A549 (cell line): ENCODE measurements around the gene PIWIL4. TPM values are rescaled to one million over a fixed set of nuclear protein-coding genes. Genes with fewer than 3 reads are reported as not detected.

Experiments used
- ATAC-seq, 2 experiments: fragments of 200-7000 bp in 1 of 2; fragments of >200 bp in 1 of 2; cut with Nextera tagmentation in 1 of 2; cut with Tn5 transposase in 1 of 2; 3 replicates each; pipeline versions ENCODE4 v1.8.0 to v1.9.1; 2018 to 2020; ENCODE audit warnings: mild to moderate bottlenecking in 1 of 2, moderate library complexity in 1 of 2
- CTCF ChIA-PET: fragments of 300-600 bp; sonication (Branson Sonifier 250); formaldehyde crosslinking; extraction: SDS; loops from one replicate; lab custom pipeline; 2021; ENCODE audit warnings: antibody characterized with exemption, inconsistent platforms; lab: Yijun Ruan, JAX
- POLR2A ChIA-PET: fragments of 350-600 bp; formaldehyde crosslinking; extraction: SDS; loops from one replicate; lab custom pipeline; 2021; ENCODE audit warnings: antibody characterized with exemption, inconsistent platforms; lab: Yijun Ruan, JAX
- DNase-seq, 2 experiments: peaks; one replicate each; pipeline versions ENCODE4 v3.0.0 to v3.0.0-alpha.2; 2011 to 2016; ENCODE audit warnings: low read depth in 1 of 2, low spot score in 1 of 2
- FAIRE-seq: peaks from 2 replicates; lab custom pipeline; 2011; peaks lifted over from hg19 to GRCh38; lab: Jason Lieb, UNC
- H3K27ac ChIP-seq, 2 experiments: fragments of >200 bp; sonication (Bioruptor Twin); formaldehyde crosslinking; 3 replicates each; pipeline ENCODE4 v1.5.1; 2016 to 2017
- H3K4me1 ChIP-seq: fragments of >200 bp; sonication (Bioruptor Twin); formaldehyde crosslinking; 3 replicates; pipeline ENCODE4 v1.6.1; 2016
- H3K4me2 ChIP-seq: fragments of >200 bp; sonication (Bioruptor Twin); formaldehyde crosslinking; 3 replicates; pipeline ENCODE4 v1.6.1; 2016
- H3K4me3 ChIP-seq: fragments of >200 bp; sonication (Bioruptor Twin); formaldehyde crosslinking; 3 replicates; pipeline ENCODE4 v1.5.1; 2016
- H3K9me3 ChIP-seq: fragments of >200 bp; sonication (Bioruptor Twin); formaldehyde crosslinking; 3 replicates; pipeline ENCODE4 v1.6.1; 2016
- ATOH8 ChIP-seq: fragments of 250-450 bp; sonication (Bioruptor Pico); IDR thresholded peaks from 2 replicates; pipeline ENCODE4 v1.5.0; 2020; ENCODE audit warnings: low read depth, mild to moderate bottlenecking, moderate library complexity
- BCL3 ChIP-seq: fragments of >200 bp; sonication (Bioruptor Twin); formaldehyde crosslinking; IDR thresholded peaks from 3 replicates; pipeline ENCODE4 v1.6.1; 2016
- CBX2 ChIP-seq: fragments of 200-600 bp; sonication (generic); IDR thresholded peaks from 2 replicates; pipeline ENCODE4 v1.6.1; 2016; ENCODE audit warnings: low read depth, mild to moderate bottlenecking, borderline replicate concordance
- CHD4 ChIP-seq: fragments of 200-600 bp; sonication (generic); IDR thresholded peaks from 2 replicates; pipeline ENCODE4 v1.6.1; 2016; ENCODE audit warnings: antibody characterized with exemption, mild to moderate bottlenecking, borderline replicate concordance
- CTCF ChIP-seq: fragments of >200 bp; sonication (Bioruptor Twin); formaldehyde crosslinking; IDR thresholded peaks from 3 replicates; pipeline ENCODE4 v1.5.1; 2016
- ESRRA ChIP-seq: fragments of 150-350 bp; IDR thresholded peaks from 2 replicates; pipeline ENCODE4 v1.6.1; 2014; ENCODE audit warnings: mild to moderate bottlenecking, low read length, borderline replicate concordance
- FOSB ChIP-seq: fragments of 250-450 bp; sonication (Bioruptor Pico); IDR thresholded peaks from 2 replicates; pipeline ENCODE4 v1.5.0; 2020; ENCODE audit warnings: mild to moderate bottlenecking, moderate library complexity
- FOSL2 ChIP-seq, 2 experiments: fragments of 450-650 bp in 1 of 2; fragments of >200 bp in 1 of 2; sonication (Bioruptor Twin) in 1 of 2; formaldehyde crosslinking; IDR thresholded peaks; 2 replicates each; pipeline versions ENCODE4 v1.5.0 to v1.6.1; 2016 to 2020; ENCODE audit warnings: mild to moderate bottlenecking in 1 of 2, moderate library complexity in 1 of 2
- GATA3 ChIP-seq: IDR thresholded peaks from 2 replicates; pipeline ENCODE4 v1.6.1; 2012; ENCODE audit warnings: borderline replicate concordance
- HMGXB4 ChIP-seq: fragments of 250-450 bp; sonication (Bioruptor Pico); IDR thresholded peaks from 2 replicates; pipeline ENCODE4 v1.5.0; 2021; ENCODE audit warnings: mild to moderate bottlenecking, moderate library complexity, borderline replicate concordance
- KDM5A ChIP-seq: fragments of 200-600 bp; sonication (generic); IDR thresholded peaks from 2 replicates; pipeline ENCODE4 v1.6.1; 2016; ENCODE audit warnings: antibody characterized with exemption, mild to moderate bottlenecking
- NPAS2 ChIP-seq: fragments of 250-450 bp; sonication (Bioruptor Pico); IDR thresholded peaks from 2 replicates; pipeline ENCODE4 v1.8.0; 2022; ENCODE audit warnings: mild to moderate bottlenecking, moderate library complexity, borderline replicate concordance
- PBX3 ChIP-seq: IDR thresholded peaks from 2 replicates; pipeline ENCODE4 v1.6.1; 2012
- PHF8 ChIP-seq: fragments of 200-600 bp; sonication (generic); IDR thresholded peaks from 2 replicates; pipeline ENCODE4 v1.6.1; 2016; ENCODE audit warnings: low read depth, mild to moderate bottlenecking, antibody characterized with exemption, moderate library complexity, borderline replicate concordance
- POLR2A ChIP-seq: IDR thresholded peaks from 2 replicates; pipeline ENCODE4 v1.6.1; 2012; ENCODE audit warnings: mild to moderate bottlenecking, low read length
- POLR2AphosphoS2 ChIP-seq: conservative IDR thresholded peaks from 2 replicates; pipeline ENCODE4 v1.6.1; 2012; ENCODE audit warnings: low read length, improper control_type of control experiment, inconsistent platforms
- RAD21 ChIP-seq, 2 experiments: fragments of >200 bp in 1 of 2; sonication (Bioruptor Twin) in 1 of 2; formaldehyde crosslinking in 1 of 2; IDR thresholded peaks in 1 of 2; conservative IDR thresholded peaks in 1 of 2; 2 replicates in 1 of 2; 3 replicates in 1 of 2; pipeline ENCODE4 v1.6.1; 2012 to 2018; ENCODE audit warnings: inconsistent platforms in 1 of 2
- RARB ChIP-seq: fragments of 250-450 bp; sonication (Bioruptor Pico); IDR thresholded peaks from 2 replicates; pipeline ENCODE4 v1.8.0; 2021; ENCODE audit warnings: mild to moderate bottlenecking, moderate library complexity
- RCOR1 ChIP-seq: fragments of 150-350 bp; IDR thresholded peaks from 2 replicates; pipeline ENCODE4 v1.6.1; 2014; ENCODE audit warnings: antibody characterized with exemption, low read length, low read depth
- RFX5 ChIP-seq: fragments of 450-650 bp; IDR thresholded peaks from 2 replicates; pipeline ENCODE4 v1.7.1; 2014; ENCODE audit warnings: antibody characterized with exemption, mild to moderate bottlenecking, moderate library complexity
- RNF2 ChIP-seq: fragments of 200-600 bp; sonication (generic); IDR thresholded peaks from 2 replicates; pipeline ENCODE4 v1.6.1; 2016; ENCODE audit warnings: low read depth, mild to moderate bottlenecking, antibody characterized with exemption, moderate library complexity, borderline replicate concordance
- TP53 ChIP-seq: fragments of 250-450 bp; sonication (Bioruptor Pico); IDR thresholded peaks from 2 replicates; pipeline ENCODE4 v1.5.0; 2021; ENCODE audit warnings: mild to moderate bottlenecking, moderate library complexity
- USF2 ChIP-seq: fragments of 450-650 bp; IDR thresholded peaks from 2 replicates; pipeline ENCODE4 v1.6.1; 2014; ENCODE audit warnings: antibody characterized with exemption
- ZC3H11A ChIP-seq: fragments of 450-650 bp; IDR thresholded peaks from 2 replicates; pipeline ENCODE4 v1.6.1; 2014; ENCODE audit warnings: antibody characterized with exemption, mild to moderate bottlenecking
- WGBS: methylation state at CpG from one replicate; pipeline ENCODE4 v1.1.6; 2017; ENCODE audit errors: missing lambda C conversion rate; 5-methylcytosine and 5-hydroxymethylcytosine counted together
- polyA plus RNA-seq, 4 experiments: library from polyadenylated mRNA; depleted of rRNA in 3 of 4; stranded (reverse); fragments of >200 nt; fragmentation: RNase III in 1 of 4; extraction: RNeasy Plus Mini Kit Qiagen cat#74134 plus additional on column Dnase treatment in 1 of 4; gene quantifications; 2 replicates in 3 of 4; 3 replicates in 1 of 4; pipeline ENCODE4 v1.2.3, GENCODE V29; 2011 to 2017

PIWIL4 gene
- polyA plus RNA-seq, 2 of the 4 experiments (the other 2 are of a cell fraction): 0.28 to 0.35 TPM

GRCh38 chr11:94595076-94595475 lies 27.9 kb downstream of the PIWIL4 start:
- Histone ChIP-seq H3K9me3 (no peaks in the 10 kb centered on the region), H3K4me2 (no peak overlapping the region), H3K27ac (no peak overlapping the region), H3K4me3 (no peak overlapping the region), H3K4me1 (no peaks in the 10 kb centered on the region)
- no peak for ATAC-seq
- ChIA-PET CTCF (no interaction called here), POLR2A (no interaction called here)
- FAIRE-seq: no peak
- TF ChIP-seq CHD4 (no peak), KDM5A (no peak), NPAS2 (no peak), GATA3 (no peak), ZC3H11A (no peak), PHF8 (no peak), RCOR1 (no peak), ATOH8 (CRISPR knock-in tag) (no peak), FOSB (no peak), USF2 (no peak), POLR2A (no peak), HMGXB4 (CRISPR knock-in tag) (no peak), RARB (CRISPR knock-in tag) (no peak), POLR2AphosphoS2 (no peak), FOSL2 (IDR thresholded peaks at IDR 0.05) (no peak), FOSL2 (CRISPR knock-in tag; IDR thresholded peaks at IDR 0.05) (no peak), RNF2 (no peak), ESRRA (no peak), CBX2 (no peak), PBX3 (no peak), BCL3 (no peak)
- WGBS: 86% methylated on average over 6 of the region's 6 CpGs
- DNase-seq: no peak

- H3K4me2 ChIP-seq: no peak overlapping the region
- H3K27ac ChIP-seq: no peak overlapping the region
- H3K4me3 ChIP-seq: no peak overlapping the region
- WGBS: 65% methylated on average over 2 of the region's 2 CpGs
- ChIA-PET CTCF (interaction anchor here (0.7 kb wide), 1 partner anchor 81 kb away, joined by 3 read pairs; no protein-coding TSS in a partner anchor), POLR2A (no interaction called here)
- DNase-seq: peak in 1 of 2 experiments; percentile 5
- peaks cover 12% of the 10 kb centered on the region for H3K4me1 ChIP-seq
- no peaks in the 10 kb centered on the region for H3K9me3 ChIP-seq
- TF ChIP-seq RFX5 (no peak), CTCF (0 out of 3 replicates have a peak, but pooled peaks have one; percentile 10), RAD21 (conservative IDR thresholded peaks at IDR 0.05 in 1 of 2, IDR thresholded peaks at IDR 0.05 in 1 of 2) (peak; percentile 29 to 30; a peak in 1 of 5 replicates), TP53 (CRISPR knock-in tag) (no peak)
- TF ChIP-seq, all 56 proteins: peak for 2
- FAIRE-seq: no peak
- ATAC-seq: no peak
Observed at GRCh38 chr11:94597896-94598295, 30.7 kb downstream of the PIWIL4 start.
